ENCODE data around the gene FAF2. TPM values are rescaled to one million over a fixed set of nuclear protein-coding genes. Genes with fewer than 3 reads are reported as not detected.
"Not testable (repeated sequence)": the region's sequence is repeated elsewhere in the genome, so short reads cannot be mapped to it uniquely, and the experiment has no call there.

Gene FAF2
- total RNA-seq, 1 donor from 2014 or later: 34.2 TPM

- DNase-seq (ENCODE audit: low spot score): peak; percentile 96
Observed at GRCh38 chr5:176415952-176416924, 31.9 kb upstream of the FAF2 start, which contains the start of gene CLTB. TSS of gene CLTB (minus strand) at chr5:176416539. CDS start at chr5:176416363, 176 bp downstream.

DNA sequence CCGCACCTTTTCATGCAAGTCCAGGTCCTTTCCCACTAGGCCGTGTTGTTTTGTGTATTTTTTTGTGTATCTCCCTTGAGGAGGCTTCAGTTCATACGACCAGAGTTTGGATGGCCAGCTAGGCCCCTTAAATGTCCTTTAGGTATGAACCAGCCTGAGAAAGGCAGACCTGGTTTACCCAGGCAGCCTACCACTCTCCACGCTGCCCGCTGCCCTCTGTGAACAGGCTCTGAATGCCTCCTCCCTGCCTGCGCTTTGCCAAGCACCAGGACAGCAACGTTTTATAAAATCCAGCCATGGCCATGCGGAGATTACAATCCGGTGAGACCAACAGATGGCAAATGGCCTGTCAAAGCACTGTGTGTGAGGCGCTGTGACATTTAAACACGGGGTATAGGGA lies 31.2 kb upstream of the FAF2 start:
- DNase-seq (ENCODE audit: low spot score): no peak

DNA sequence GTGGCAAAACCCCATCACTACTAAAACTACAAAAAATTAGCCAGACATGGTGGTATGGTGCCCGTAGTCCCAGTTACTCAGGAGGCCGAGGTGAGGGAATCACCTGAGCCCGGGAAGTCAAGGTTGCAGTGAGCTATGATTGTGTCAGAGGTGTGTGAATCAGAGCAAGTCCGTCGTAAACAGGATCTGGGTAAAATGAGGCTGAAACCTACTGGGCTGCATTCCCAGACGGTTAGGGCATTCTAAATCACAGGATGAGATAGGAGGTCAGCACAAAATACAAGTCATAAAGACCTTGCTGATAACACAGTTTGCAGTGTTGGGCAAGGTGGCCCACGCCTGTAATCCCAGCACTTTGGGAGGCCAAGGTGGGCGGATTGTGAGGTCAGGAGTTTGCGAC lies 29.9 kb upstream of the FAF2 start:
- no peak for DNase-seq (ENCODE audit: low spot score)

DNA sequence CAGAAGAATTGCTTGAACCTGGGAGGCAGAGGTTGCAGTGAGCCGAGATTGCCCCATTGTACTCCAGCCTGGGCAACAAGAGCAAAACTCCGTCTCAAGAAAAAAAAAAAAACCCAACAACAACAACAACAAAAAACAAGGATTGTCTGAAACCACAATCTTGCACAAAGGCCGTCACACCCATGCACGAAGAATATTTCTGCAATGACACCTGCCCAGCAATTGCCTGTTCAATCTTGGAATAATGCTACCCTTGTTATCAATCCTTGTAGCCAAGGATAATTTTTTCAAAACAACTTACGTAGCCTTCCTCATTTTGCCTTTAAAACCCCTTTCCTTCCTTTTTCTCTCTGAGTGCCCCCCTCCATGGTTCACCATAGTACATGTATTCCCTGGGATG lies 28.1 kb upstream of the FAF2 start:
- no peak for DNase-seq (ENCODE audit: low spot score)

DNA sequence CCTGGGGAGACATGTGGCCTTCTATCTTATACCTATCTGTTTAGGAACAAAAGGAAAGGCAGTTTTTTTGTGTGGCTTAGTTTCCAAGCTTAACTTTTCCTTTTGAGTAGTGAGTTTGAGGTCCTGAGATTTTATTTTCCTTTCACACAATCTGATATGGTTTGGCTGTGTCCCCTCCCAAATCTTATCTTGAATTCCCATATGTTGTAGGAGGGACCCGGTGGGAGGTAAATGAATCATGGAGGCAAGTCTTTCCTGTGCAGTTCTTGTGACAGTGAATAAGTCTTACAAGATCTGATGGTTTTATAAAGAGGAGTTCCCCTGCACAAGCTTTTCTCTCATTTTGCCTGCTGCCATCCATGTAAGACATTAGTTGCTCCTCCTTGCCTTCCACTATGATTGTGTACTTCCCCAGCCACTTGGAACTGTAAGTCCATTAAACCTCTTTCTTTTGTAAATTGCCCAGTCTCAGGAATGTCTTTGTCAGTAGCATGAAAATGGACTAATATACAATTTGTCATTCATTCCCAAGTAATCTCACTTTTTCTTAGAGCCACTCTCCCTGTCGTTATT lies 27.1 kb upstream of the FAF2 start:
- no peak for DNase-seq (ENCODE audit: low spot score)

GRCh38 chr5:176424181-176424580 lies 24.0 kb upstream of the FAF2 start:
- no peak for DNase-seq (ENCODE audit: low spot score)

GRCh38 chr5:176425138-176425537 lies 23.0 kb upstream of the FAF2 start:
- no peak for DNase-seq (ENCODE audit: low spot score)

GRCh38 chr5:176425791-176426190 lies 22.4 kb upstream of the FAF2 start:
- no peak for DNase-seq (ENCODE audit: low spot score)

DNA sequence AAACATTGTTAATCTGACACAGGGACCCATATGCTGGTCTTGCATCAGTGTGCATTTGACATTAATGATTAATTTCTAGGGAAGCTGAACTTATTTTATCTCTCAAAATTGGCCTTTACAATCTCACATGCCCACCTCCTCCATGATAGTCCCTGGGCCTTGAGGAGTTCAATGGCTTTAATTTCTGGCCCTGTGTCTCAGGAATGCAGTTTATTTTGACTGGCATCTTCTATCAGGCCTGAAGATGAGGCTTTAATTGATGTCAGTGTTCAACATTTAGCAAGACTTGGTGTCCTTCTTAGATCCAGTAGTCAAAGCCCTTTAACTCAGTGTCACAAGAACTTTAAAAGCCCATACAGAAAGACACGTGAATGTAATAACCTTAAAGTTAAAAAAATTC lies 21.3 kb upstream of the FAF2 start:
- no peak for DNase-seq (ENCODE audit: low spot score)

- no peak for DNase-seq (ENCODE audit: low spot score)
Observed at GRCh38 chr5:176427971-176428370, 20.2 kb upstream of the FAF2 start.

- DNase-seq (ENCODE audit: low spot score): no peak
Observed at GRCh38 chr5:176429972-176430371, 18.2 kb upstream of the FAF2 start.

GRCh38 chr5:176432707-176433106 lies 15.5 kb upstream of the FAF2 start:
- no peak for DNase-seq (ENCODE audit: low spot score)

DNA sequence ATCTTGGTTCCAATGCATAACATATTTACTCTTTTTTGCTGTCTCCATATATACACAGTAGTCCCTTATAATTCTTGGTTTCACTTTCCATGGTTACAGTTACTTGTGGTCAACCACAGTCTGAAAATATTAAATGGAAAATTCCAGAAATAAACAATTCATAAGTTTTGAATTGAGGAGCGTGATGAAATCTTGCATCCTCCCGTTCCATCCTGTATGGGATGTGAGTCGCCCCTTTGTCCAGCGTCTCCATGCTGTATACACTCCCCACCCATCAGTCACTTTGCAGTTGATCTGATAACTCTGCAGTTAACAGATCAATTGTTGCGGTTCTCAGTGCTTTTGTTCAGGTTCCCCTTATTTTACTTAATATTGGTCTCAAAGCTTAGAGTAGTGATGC lies 11.5 kb upstream of the FAF2 start:
- DNase-seq (ENCODE audit: low spot score): no peak

DNA sequence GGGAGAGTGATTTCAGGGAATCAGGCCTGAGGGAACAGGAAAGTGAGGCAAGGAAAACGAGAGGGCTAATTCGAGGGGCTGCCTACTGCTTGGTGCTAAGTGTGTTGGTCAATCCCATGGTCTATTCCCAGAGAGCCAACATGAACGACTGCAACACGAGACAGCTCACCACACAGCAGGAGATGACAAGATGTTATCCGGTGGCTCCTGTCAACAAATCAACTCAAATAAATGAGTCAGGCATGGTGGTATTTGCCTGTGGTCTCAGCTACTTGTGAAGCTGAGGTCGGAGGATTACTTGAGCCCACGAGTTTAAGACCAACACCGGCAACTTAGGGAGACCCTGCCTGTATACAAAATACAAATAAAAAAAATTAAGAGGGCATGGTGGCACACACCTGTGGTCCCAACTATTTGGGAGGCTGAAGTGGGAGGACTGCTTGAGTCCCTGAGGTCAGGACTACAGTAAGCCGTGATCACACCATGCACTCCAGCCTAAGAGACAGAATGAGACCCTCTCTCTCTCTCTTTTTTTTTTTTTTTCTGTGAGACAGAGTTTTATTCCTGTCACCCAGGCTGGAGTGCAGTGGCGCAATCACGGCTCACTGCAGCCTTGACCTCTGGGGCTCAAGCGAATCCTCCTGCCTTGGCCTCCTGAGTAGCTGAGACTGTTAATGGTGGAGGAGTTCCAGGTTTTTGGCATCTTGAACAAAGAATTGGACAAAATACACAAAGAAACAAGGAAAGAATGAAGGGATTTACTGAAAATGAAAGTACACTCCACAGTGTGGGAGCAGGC lies 9.0 kb upstream of the FAF2 start:
- DNase-seq (ENCODE audit: low spot score): no peak

GRCh38 chr5:176440927-176441706 lies 7.1 kb upstream of the FAF2 start:
- no peak for DNase-seq (ENCODE audit: low spot score)

DNA sequence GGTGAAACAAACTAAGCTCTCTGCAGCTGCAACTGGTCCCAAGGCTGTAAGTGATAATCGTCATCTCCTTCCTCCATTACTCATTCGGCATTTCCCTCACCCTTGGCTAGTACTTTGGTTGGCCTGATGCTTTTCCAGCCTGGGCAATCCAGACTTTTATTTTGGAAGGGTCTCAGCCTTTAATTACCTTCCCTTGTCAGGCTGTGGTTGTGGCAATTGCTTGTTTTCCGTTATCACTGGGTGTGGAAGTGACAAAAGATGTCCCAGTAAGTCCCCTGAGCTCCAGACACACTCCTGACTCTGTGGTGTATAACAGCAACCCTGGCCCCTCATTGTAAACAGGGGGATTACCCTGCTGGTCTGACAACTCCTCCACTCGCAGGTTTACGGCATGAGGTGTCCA lies 6.3 kb upstream of the FAF2 start:
- no peak for DNase-seq (ENCODE audit: low spot score)

- DNase-seq (ENCODE audit: low spot score): not testable (repeated sequence)
Observed at GRCh38 chr5:176442911-176443310, 5.3 kb upstream of the FAF2 start.

DNA sequence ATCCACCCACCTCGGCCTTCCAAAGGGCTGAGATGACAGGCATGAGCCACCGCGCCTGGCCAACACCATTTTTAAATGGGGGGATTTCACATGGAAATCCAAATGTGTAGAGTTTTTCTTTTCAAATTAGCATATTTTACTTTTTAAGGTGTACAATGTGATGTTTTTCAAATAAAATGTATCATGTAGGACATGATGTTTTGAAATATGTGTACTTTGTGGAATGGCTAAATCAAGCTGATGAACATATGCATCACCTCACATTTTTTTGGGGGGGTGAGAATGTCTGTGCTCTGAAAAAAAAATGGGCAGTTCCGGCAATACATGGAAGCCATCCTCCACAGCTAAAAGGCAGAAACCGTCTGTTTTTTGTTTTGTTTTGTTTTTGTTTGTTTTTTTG lies 3.4 kb upstream of the FAF2 start:
- DNase-seq (ENCODE audit: low spot score): no peak

DNA sequence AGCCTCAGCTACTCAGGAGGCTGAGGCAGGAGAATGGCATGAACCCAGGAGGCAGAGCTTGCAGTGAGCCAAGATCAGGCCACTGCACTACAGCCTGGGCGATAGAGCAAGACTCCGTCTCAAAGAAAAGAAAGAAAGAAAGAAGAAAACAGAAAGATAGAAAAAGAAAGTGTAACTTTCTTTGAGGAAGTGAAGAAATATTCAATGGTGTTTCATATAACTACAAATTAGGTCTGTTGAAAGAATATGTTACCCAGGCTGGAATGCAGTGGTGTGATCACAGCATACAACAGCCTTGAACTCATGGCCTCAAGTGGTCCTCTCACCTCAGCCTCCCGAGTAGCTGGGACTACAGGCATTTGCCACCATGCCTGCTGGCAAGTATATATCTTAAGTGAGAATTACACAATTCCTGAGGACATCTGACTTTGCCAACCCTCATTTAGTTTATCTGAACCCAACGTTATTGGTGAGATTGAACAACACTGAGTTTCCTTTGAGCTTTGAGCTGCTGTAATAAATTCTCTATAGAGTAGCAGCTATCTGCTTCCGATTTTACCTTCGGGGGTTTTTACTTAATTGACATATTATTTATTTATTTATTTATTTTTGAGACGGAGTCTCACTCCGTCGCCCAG lies 2.0 kb upstream of the FAF2 start:
- DNase-seq (ENCODE audit: low spot score): no peak

- DNase-seq (ENCODE audit: low spot score): no peak
Observed at GRCh38 chr5:176446884-176447590, 1.1 kb upstream of the FAF2 start.
